ENCODE measurements around the gene ANO9. TPM values are rescaled to one million over a fixed set of nuclear protein-coding genes. Genes with fewer than 3 reads are reported as not detected.

ANO9 gene
- total RNA-seq, 1 donor from 2014 or later: 22.4 TPM

GRCh38 chr11:447923-448731 lies 6.3 kb upstream of the ANO9 start:
- Histone ChIP-seq H3K27ac (peak overlapping the region; percentile 94), H3K36me3 (peaks cover 5% of the 10 kb centered on the region), H3K9me3 (no peaks in the 10 kb centered on the region), H3K27me3 (no peaks in the 10 kb centered on the region), H3K4me1 (peaks cover 36% of the 10 kb centered on the region), H3K4me3 (peak overlapping the region; percentile 78)
- DNase-seq (peak; percentile 98), ATAC-seq (peak; percentile 86)
- TF ChIP-seq, protein P1, sequence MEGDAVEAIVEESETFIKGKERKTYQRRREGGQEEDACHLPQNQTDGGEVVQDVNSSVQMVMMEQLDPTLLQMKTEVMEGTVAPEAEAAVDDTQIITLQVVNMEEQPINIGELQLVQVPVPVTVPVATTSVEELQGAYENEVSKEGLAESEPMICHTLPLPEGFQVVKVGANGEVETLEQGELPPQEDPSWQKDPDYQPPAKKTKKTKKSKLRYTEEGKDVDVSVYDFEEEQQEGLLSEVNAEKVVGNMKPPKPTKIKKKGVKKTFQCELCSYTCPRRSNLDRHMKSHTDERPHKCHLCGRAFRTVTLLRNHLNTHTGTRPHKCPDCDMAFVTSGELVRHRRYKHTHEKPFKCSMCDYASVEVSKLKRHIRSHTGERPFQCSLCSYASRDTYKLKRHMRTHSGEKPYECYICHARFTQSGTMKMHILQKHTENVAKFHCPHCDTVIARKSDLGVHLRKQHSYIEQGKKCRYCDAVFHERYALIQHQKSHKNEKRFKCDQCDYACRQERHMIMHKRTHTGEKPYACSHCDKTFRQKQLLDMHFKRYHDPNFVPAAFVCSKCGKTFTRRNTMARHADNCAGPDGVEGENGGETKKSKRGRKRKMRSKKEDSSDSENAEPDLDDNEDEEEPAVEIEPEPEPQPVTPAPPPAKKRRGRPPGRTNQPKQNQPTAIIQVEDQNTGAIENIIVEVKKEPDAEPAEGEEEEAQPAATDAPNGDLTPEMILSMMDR (IDR thresholded peaks at IDR 0.05): peak; percentile 80
- intact Hi-C loops (cut with DNase I): no loop called here

DNA sequence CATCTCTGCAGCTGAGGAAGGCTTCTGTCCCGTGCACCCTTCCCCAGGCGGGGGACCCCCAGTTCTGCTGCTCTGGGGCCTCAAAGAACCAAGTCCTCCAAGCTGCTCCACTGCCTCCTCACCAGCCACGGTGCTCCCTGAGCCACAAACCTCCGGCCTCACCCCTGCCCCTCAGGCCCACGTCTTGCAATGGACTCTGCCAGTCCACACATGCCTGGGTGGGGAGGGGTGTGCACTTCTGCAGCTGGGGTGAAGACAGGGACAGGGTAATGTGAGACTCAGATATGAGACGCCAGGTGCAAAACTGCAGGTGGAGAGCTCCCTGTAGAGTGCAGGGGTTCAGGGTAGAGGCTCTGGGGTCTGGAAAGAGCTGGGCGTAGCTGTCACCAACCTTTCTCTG lies 5.1 kb upstream of the ANO9 start:
- TF ChIP-seq, protein P1 (IDR thresholded peaks at IDR 0.05): no peak
- DNase-seq (peak; percentile 65), ATAC-seq (no peak)
- Histone ChIP-seq H3K27me3 (no peaks in the 10 kb centered on the region), H3K9me3 (no peaks in the 10 kb centered on the region), H3K4me3 (no peak overlapping the region), H3K27ac (no peak overlapping the region), H3K36me3 (no peaks in the 10 kb centered on the region), H3K4me1 (peaks cover 36% of the 10 kb centered on the region)
- intact Hi-C loops (cut with DNase I): no loop called here

- intact Hi-C loops (cut with DNase I): no loop called here
- H3K4me1 ChIP-seq: peaks cover 27% of the 10 kb centered on the region
- H3K27ac ChIP-seq: no peak overlapping the region
- peaks cover 7% of the 10 kb centered on the region for H3K27me3 ChIP-seq
- H3K4me3 ChIP-seq: no peak overlapping the region
- ATAC-seq: no peak
- no peaks in the 10 kb centered on the region for H3K9me3 ChIP-seq
- TF ChIP-seq, protein P1 (IDR thresholded peaks at IDR 0.05): no peak
- no peak for DNase-seq
- H3K36me3 ChIP-seq: no peaks in the 10 kb centered on the region
These were observed 4.2 kb upstream of the ANO9 start for GRCh38 chr11:445765-446588.

DNA sequence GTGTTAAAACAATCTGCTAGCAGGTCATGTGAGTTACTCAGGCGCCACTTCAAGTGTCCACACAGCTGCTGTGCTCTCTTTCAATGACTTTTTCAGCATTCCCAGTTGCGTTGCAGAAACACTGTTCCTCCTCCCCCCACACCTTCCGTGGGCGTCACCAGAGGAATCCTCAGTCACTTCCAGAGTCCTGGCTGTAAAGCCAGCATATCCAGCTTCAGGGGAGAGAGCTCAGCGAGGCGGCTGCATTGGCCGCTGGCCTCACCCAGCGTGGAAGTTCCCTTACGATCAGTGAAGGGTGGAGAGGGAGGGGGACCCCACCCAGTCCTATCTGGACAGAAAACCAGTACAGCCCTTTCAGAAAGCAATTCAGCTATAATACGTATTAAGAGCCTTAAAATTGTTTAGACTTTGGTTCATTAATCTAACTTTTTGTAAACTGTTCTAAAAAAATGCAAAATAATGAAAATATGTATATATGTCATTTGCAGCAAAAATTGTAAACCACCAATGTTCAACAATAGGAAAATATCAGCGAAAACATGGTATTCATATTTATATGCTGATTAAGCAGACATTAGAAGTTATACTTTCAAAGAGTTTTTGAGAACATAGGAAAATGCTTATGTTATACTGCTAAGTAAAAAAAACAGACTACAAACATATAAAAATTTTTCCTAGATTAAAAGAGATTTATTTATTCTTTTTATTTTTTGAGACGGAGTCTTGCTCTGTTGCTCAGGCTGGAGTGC lies 2.8 kb upstream of the ANO9 start:
- DNase-seq (peak; percentile 84), ATAC-seq (peak; percentile 37)
- Histone ChIP-seq H3K4me1 (peaks cover 23% of the 10 kb centered on the region), H3K9me3 (no peaks in the 10 kb centered on the region), H3K4me3 (no peak overlapping the region), H3K36me3 (no peaks in the 10 kb centered on the region), H3K27ac (peak overlapping the region; percentile 31), H3K27me3 (peaks cover 9% of the 10 kb centered on the region)
- intact Hi-C loops (cut with DNase I): no loop called here
- TF ChIP-seq, protein P1 (IDR thresholded peaks at IDR 0.05): no peak

- Histone ChIP-seq H3K36me3 (no peaks in the 10 kb centered on the region), H3K4me3 (no peak overlapping the region), H3K9me3 (no peaks in the 10 kb centered on the region), H3K27me3 (peaks cover 9% of the 10 kb centered on the region), H3K4me1 (peaks cover 14% of the 10 kb centered on the region), H3K27ac (peak overlapping the region; percentile 31)
- no peak for ATAC-seq
- intact Hi-C loops (cut with DNase I): no loop called here
- TF ChIP-seq, protein P1 (IDR thresholded peaks at IDR 0.05): no peak
- DNase-seq: no peak
These were observed 1.9 kb upstream of the ANO9 start for GRCh38 chr11:443542-444199.
